ENCODE measurements around the gene SAE1. TPM values are rescaled to one million over a fixed set of nuclear protein-coding genes. Genes with fewer than 3 reads are reported as not detected.

The SAE1 gene
- polyA plus RNA-seq, 3 donors, result 25.5 to 50.0 (median 42.2) TPM

- H3K27ac ChIP-seq (ENCODE audit: low read depth, low read length), result no peak overlapping the region
- WGBS, 3 donors, result 36 to 86% (median 74%) methylated on average over 1 of the region's 1 CpG
These were observed 21.6 kb downstream of the SAE1 start for GRCh38 chr19:47152205-47152604.

DNA sequence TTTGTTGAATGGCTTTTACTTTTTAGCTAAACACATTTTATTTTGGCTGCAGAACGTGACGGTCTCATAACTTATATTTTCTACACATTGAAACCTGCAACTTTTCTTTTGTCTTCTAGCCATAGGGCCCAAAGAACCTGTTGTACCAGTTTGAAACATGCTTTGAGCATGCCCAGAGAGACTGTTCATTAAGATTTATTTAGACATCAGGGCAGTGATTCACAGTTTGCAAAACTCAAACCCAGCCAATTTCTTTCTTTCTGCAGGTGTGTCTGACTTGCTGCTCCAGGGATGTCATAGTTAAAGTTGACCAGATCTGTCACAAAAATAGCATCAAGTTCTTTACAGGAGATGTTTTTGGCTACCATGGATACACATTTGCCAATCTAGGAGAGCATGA lies 22.0 kb downstream of the SAE1 start:
- 52 to 90% (median 86%) methylated on average over 2 of the region's 2 CpGs for WGBS, 3 donors
- no peak overlapping the region for H3K27ac ChIP-seq (ENCODE audit: low read depth, low read length)

DNA sequence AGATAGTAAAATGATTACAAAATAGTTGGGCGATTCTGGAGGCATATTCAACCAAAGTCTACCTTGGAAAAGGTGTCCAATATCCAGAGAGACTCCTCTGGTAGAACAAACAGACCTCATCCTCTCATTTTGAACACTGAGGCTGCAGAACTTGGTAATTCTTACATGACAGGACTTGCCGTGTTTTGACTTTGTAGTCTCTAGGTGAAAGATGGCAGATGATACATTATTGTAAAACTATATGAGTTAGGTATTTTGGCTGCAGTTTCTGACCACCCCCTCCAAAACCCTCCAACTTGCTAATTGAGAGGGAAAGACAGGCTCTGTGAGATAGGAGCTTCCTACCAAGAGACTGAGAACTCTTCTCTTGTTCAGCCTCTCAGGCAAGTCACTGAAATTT lies 22.6 kb downstream of the SAE1 start:
- H3K27ac ChIP-seq (ENCODE audit: low read depth, low read length), result no peak overlapping the region
- WGBS, 3 donors, result 51 to 88% (median 88%) methylated on average over 2 of the region's 2 CpGs

GRCh38 chr19:47155148-47155547 lies 24.5 kb downstream of the SAE1 start:
- 54 to 73% (median 69%) methylated on average over 7 of the region's 7 CpGs for WGBS, 3 donors
- H3K27ac ChIP-seq (ENCODE audit: low read depth, low read length), result no peak overlapping the region

- H3K27ac ChIP-seq (ENCODE audit: low read depth, low read length), result no peak overlapping the region
- 50 to 74% (median 59%) methylated on average over 7 of the region's 7 CpGs for WGBS, 3 donors
These were observed 26.3 kb downstream of the SAE1 start for GRCh38 chr19:47156861-47157430.

- no peak overlapping the region for H3K27ac ChIP-seq (ENCODE audit: low read depth, low read length)
- 36 to 58% (median 41%) methylated on average over 10 of the region's 10 CpGs for WGBS, 3 donors
These were observed 27.0 kb downstream of the SAE1 start for GRCh38 chr19:47157431-47158321.

DNA sequence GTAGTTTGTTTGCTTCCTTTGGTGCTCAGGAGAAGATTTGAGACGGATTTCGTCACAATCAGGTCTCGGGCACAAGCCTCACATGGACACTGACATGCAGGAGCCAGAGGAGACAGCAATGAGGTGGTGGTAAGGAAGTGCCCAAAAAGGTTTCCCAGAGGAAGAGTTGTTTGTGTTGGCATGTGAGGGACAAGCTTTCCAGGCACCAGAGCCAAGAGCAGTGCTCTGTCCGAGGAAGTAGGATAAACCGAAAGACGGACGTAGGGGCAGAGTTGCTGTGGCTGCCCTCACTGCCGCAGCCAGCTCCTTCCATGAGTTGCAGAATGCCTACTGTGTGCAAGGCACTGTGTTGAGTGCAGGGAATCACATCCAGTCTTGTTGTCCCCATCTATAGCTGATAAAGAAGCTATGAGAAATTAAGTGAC lies 27.7 kb downstream of the SAE1 start:
- H3K27ac ChIP-seq (ENCODE audit: low read depth, low read length), result no peak overlapping the region
- 47 to 79% (median 59%) methylated on average over 8 of the region's 8 CpGs for WGBS, 3 donors

DNA sequence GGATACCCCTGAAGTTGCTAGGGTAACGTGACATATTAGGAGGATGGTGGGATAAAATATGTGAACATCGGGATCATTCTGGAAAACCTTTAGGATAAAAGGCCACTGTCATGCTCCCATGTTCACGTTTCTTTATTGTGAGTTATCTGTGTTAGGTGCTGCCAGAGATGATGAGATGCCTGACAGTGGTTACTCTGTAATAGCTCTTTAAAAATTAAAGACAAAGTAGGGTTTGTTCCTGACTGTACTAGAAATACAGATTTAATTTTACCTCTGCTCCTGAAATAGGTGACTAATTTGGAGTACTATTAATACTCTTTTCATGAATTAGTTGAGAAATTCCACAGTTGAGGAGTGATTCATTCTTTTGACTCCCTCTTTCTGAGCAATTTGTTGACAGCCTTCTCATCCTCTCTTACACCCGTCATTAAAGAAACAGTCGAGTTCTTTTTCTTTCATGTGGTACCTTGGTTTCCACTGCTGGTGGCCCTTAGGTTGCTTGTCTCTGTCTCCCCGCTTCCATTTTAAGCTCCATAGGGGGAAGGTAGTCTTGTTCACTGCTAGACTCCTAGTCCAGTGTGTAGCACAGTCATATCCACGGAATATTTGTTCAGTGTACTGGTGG lies 28.4 kb downstream of the SAE1 start:
- 73 to 81% (median 74%) methylated on average over 7 of the region's 7 CpGs for WGBS, 3 donors
- H3K27ac ChIP-seq (ENCODE audit: low read depth, low read length), result no peak overlapping the region

- no peak overlapping the region for H3K27ac ChIP-seq (ENCODE audit: low read depth, low read length)
- 67 to 88% (median 82%) methylated on average over 3 of the region's 3 CpGs for WGBS, 3 donors
These were observed 31.3 kb downstream of the SAE1 start for GRCh38 chr19:47161876-47162489.

GRCh38 chr19:47168065-47168464 lies 37.4 kb downstream of the SAE1 start:
- 94 to 96% (median 94%) methylated on average over 7 of the region's 7 CpGs for WGBS, 3 donors
- H3K27ac ChIP-seq (ENCODE audit: low read depth, low read length), result no peak overlapping the region

DNA sequence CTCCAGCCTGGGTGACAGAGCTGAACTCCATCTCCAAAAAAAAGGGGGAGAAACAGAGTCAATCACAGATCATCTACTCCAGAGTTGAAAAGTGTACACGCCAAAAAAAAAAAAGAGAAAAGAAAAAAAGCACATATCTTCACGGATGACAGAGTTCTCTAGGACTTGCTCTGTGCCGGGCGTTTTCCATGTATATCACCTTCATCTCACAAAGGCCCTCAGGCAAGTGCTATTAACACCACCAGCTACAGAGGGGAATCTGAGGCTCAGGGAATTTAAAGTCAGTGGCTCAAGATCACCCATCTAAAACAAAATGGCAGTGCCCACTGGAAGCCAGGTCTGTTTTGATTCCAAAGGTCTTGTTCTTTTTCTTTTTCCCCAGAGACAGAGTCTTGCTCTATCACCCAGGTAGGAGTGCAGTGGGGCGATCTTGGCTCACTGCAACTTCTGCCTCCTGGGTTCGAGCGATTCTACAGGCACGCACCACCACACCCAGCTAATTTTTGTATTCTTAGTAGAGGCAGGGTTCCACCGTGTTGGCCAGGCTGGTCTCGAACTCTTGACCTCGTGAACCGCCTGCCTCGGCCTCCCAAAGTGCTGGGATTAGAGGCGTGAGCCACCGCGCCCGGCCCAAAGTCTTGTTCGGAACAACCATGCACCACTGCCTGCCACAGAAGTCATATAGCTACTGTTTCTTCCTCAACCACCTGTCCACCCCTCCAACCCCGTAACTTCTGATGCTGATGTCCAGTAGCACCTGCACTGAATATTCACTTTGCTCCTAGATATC lies 42.2 kb downstream of the SAE1 start:
- no peak overlapping the region for H3K27ac ChIP-seq (ENCODE audit: low read depth, low read length)
- WGBS, 3 donors, result 94 to 96% (median 94%) methylated on average over 19 of the region's 19 CpGs

- no peak overlapping the region for H3K27ac ChIP-seq (ENCODE audit: low read depth, low read length)
- WGBS, 3 donors, result 65 to 78% (median 77%) methylated on average over 5 of the region's 5 CpGs
These were observed 45.5 kb downstream of the SAE1 start for GRCh38 chr19:47176071-47176626.

DNA sequence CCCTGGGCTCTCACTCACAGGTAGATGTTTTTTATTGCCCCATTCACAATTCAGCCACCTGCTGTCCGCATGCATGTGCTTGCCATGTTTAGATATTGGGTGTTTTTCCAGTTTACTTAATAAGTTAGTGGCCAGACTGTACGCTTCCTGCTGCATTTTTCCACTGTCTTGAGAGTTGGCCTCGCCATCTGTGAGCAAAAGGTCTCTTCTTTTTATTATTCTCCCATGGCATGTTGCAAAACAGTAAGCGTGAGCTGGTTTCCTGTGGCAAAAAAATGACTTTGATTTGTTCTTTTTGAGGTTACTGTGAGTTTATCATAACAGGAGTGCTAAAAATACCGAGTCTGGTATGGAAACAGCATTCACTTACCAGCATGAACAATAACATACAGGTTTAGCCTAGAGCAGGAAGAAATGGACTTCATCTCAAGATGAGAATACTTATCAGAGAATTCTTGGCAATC lies 46.0 kb downstream of the SAE1 start:
- no peak overlapping the region for H3K27ac ChIP-seq (ENCODE audit: low read depth, low read length)
- 19 to 67% (median 33%) methylated on average over 5 of the region's 5 CpGs for WGBS, 3 donors

GRCh38 chr19:47179653-47180310 lies 49.1 kb downstream of the SAE1 start:
- no peak overlapping the region for H3K27ac ChIP-seq (ENCODE audit: low read depth, low read length)
- 75 to 85% (median 77%) methylated on average over 4 of the region's 4 CpGs for WGBS, 3 donors

DNA sequence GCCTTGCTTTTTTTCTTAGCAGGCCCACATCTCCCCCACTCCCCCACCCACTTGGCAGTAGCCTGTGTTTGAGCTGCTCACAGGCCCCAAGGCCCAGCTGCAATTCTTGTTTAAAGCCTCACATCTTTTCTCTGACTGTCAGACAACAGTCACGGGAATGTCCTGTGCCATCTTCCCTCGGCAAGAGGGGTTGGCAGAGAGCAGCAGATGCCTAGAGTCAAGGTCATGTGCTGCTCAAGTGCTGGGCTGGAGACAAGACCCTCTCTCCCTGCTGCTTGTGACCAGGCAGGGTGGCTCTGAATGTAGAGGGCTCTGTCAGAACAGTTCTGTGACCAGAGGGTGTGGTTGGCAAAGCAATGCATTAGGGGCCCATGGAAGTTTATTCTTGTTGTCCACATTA lies 53.0 kb downstream of the SAE1 start:
- no peak overlapping the region for H3K27ac ChIP-seq (ENCODE audit: low read depth, low read length)

GRCh38 chr19:47186446-47187334 lies 56.1 kb downstream of the SAE1 start:
- no peak overlapping the region for H3K27ac ChIP-seq (ENCODE audit: low read depth, low read length)
- 86 to 87% (median 86%) methylated on average over 17 of the region's 17 CpGs for WGBS, 3 donors

More for the DNA sequence above, 53.0 kb downstream of the SAE1 start:
- WGBS, 3 donors, result 46 to 67% (median 60%) methylated on average over 2 of the region's 2 CpGs

- WGBS, 3 donors, result 70 to 100% (median 98%) methylated on average over 2 of the region's 2 CpGs
- no peak overlapping the region for H3K27ac ChIP-seq (ENCODE audit: low read depth, low read length)
These were observed 56.7 kb downstream of the SAE1 start for GRCh38 chr19:47187335-47187655.
